ENCODE data around the gene DPP6. TPM values are rescaled to one million over a fixed set of nuclear protein-coding genes. Genes with fewer than 3 reads are reported as not detected.

The DPP6 gene
- total and polyA plus RNA-seq, 11 donors, result 0.05 to 2.9 (median 0.11) TPM; not detected in 3

GRCh38 chr7:154767821-154768415 lies 715.7 kb downstream of the DPP6 start:
- no peaks in the 10 kb centered on the region for H3K36me3 ChIP-seq
- no peaks in the 10 kb centered on the region for H3K4me1 ChIP-seq
- H3K27me3 ChIP-seq, result peaks cover 0 to 7% (median 0%) of the 10 kb centered on the region in 9 donors
- DNase-seq (no peak), ATAC-seq (no peak)
- TF ChIP-seq, protein P1, sequence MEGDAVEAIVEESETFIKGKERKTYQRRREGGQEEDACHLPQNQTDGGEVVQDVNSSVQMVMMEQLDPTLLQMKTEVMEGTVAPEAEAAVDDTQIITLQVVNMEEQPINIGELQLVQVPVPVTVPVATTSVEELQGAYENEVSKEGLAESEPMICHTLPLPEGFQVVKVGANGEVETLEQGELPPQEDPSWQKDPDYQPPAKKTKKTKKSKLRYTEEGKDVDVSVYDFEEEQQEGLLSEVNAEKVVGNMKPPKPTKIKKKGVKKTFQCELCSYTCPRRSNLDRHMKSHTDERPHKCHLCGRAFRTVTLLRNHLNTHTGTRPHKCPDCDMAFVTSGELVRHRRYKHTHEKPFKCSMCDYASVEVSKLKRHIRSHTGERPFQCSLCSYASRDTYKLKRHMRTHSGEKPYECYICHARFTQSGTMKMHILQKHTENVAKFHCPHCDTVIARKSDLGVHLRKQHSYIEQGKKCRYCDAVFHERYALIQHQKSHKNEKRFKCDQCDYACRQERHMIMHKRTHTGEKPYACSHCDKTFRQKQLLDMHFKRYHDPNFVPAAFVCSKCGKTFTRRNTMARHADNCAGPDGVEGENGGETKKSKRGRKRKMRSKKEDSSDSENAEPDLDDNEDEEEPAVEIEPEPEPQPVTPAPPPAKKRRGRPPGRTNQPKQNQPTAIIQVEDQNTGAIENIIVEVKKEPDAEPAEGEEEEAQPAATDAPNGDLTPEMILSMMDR (IDR thresholded peaks at IDR 0.05), result no peak
- TF ChIP-seq POLR2A (IDR thresholded peaks at IDR 0.05), result no peak
- no peak overlapping the region for H3K27ac ChIP-seq
- intact Hi-C loops (cut with DNase I), result no loop called here
- H3K9me3 ChIP-seq, result peaks cover 0 to 3% (median 0%) of the 10 kb centered on the region in 12 donors
- H3K4me3 ChIP-seq, result no peak overlapping the region
- WGBS, 4 donors, result 74 to 85% (median 84%) methylated on average over 7 to 9 of the region's 9 CpGs

DNA sequence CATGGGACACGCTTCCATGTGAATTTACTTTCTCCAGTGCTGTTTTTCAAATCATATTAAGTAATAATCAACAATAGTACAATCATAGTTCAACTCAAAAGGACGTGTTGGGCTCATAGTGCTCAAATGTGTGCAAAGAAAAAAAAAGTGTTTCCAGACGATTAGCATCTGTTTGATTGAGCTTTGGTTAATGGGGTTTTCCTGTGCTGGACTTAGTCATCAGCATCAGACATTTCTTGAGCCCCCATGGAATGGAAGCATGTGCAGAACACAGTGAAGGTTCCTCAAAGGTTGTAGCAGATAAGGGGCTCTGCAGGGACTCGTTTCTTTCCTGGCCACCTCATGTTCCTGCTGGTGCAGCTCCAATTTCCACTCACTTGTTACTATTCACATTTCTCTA lies 716.8 kb downstream of the DPP6 start:
- TF ChIP-seq POLR2A (IDR thresholded peaks at IDR 0.05), result no peak
- TF ChIP-seq, protein P1 (IDR thresholded peaks at IDR 0.05), result no peak
- 49 to 58% (median 52%) methylated on average over 4 of the region's 4 CpGs for WGBS, 4 donors
- DNase-seq (no peak), ATAC-seq (no peak)
- Histone ChIP-seq H3K9me3 (peaks cover 0 to 3% (median 0%) of the 10 kb centered on the region in 12 donors), H3K4me1 (no peaks in the 10 kb centered on the region), H3K4me3 (no peak overlapping the region), H3K27me3 (peaks cover 0 to 7% (median 0%) of the 10 kb centered on the region in 9 donors), H3K27ac (no peak overlapping the region), H3K36me3 (no peaks in the 10 kb centered on the region)
- intact Hi-C loops (cut with DNase I), result no loop called here

DNA sequence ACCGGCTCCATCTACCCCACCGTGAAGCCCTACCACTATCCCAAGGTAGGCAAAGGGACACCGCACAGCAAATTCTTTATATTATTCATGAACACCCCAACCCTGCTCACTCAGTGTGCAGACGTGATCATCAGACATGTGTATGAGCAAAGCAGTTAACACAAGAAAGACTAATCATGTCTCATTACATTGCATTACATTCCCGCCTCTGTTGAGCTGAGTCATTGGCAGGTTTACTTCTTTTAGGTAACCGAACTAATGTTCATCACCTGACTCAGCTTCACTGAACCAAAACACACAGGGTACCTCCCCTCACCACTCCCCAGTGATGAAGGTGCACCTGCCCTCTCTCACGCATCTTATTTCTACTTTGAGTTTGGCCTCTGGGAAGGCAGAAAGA lies 717.3 kb downstream of the DPP6 start:
- Histone ChIP-seq H3K9me3 (peaks cover 0 to 3% (median 0%) of the 10 kb centered on the region in 12 donors), H3K4me3 (no peak overlapping the region), H3K27me3 (peaks cover 0 to 7% (median 0%) of the 10 kb centered on the region in 9 donors), H3K36me3 (no peaks in the 10 kb centered on the region), H3K27ac (no peak overlapping the region), H3K4me1 (no peaks in the 10 kb centered on the region)
- ATAC-seq (no peak), DNase-seq (no peak)
- WGBS, 4 donors, result 86 to 92% (median 88%) methylated on average over 7 of the region's 7 CpGs
- intact Hi-C loops (cut with DNase I), result no loop called here
- no peak for TF ChIP-seq POLR2A (IDR thresholded peaks at IDR 0.05)
- TF ChIP-seq, protein P1 (IDR thresholded peaks at IDR 0.05), result no peak

DNA sequence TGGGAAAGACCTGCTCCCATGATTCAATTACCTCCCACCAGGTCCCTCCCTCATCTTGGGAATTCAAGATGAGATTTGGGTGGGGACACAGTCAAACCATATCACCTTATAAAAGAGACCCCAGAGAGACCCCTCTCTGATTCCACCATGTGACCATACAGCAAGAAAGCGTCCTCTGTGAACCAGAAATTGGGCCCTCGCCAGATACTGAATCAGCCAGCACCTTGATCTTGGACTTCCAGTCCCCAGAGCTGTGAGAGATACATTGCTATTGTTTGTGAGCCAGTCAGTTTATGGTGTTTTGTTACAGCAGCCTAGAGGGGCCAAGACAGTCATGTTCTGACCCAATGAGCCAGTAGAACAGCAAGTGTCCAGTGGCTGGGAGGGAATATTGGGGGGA lies 718.2 kb downstream of the DPP6 start:
- 67 to 83% (median 72%) methylated on average over 2 of the region's 2 CpGs for WGBS, 4 donors
- no peak overlapping the region for H3K4me3 ChIP-seq
- no peaks in the 10 kb centered on the region for H3K36me3 ChIP-seq
- ATAC-seq (no peak), DNase-seq (no peak)
- peaks cover 0 to 7% (median 0%) of the 10 kb centered on the region in 9 donors for H3K27me3 ChIP-seq
- intact Hi-C loops (cut with DNase I), result no loop called here
- H3K27ac ChIP-seq, result no peak overlapping the region
- TF ChIP-seq POLR2A (IDR thresholded peaks at IDR 0.05), result no peak
- TF ChIP-seq, protein P1 (IDR thresholded peaks at IDR 0.05), result no peak
- peaks cover 0 to 3% (median 0%) of the 10 kb centered on the region in 12 donors for H3K9me3 ChIP-seq
- H3K4me1 ChIP-seq, result no peaks in the 10 kb centered on the region

Measured in heart left ventricle (tissue), 16 donors.